HepG2 (cell line): Measurements from ENCODE around the gene EPB41L3. TPM values are rescaled to one million over a fixed set of nuclear protein-coding genes. Genes with fewer than 3 reads are reported as not detected.

Source experiments
- ATAC-seq: fragments of 200-7000 bp; cut with Tn5 transposase; 3 replicates; pipeline ENCODE4 v1.9.1; 2020; ENCODE audit warnings: mild to moderate bottlenecking, moderate library complexity
- BruUV-seq: library from RNA; stranded (reverse); fragments of 400-500 nt; replicated peaks from 2 replicates; lab custom pipeline; 2021; lab: Mats Ljungman, UMichigan
- CTCF ChIA-PET: fragments of 300-600 bp; formaldehyde crosslinking; extraction: SDS; loops from one replicate; lab custom pipeline; 2021; ENCODE audit warnings: low total read pairs, inconsistent platforms, low intra/inter-chr PET ratio; lab: Yijun Ruan, JAX
- POLR2A ChIA-PET: fragments of 350-600 bp; sonication (Branson Sonifier 250); formaldehyde crosslinking; loops from one replicate; lab custom pipeline; 2020; ENCODE audit warnings: antibody characterized with exemption, inconsistent platforms; lab: Yijun Ruan, JAX
- DNase-seq: peaks from one replicate; pipeline ENCODE4 v3.0.0-alpha.2; 2015; ENCODE audit warnings: low spot score
- FAIRE-seq: peaks from 3 replicates; lab custom pipeline; 2011; peaks lifted over from hg19 to GRCh38; lab: Jason Lieb, UNC
- H2AFZ ChIP-seq: one replicate; pipeline ENCODE4 v1.6.1; 2011; ENCODE audit warnings: low read length, inconsistent platforms
- H3K27ac ChIP-seq: fragments of 300-600 bp; 3 replicates; pipeline ENCODE4 v1.8.0; 2011; ENCODE audit warnings: mixed run types, mild to moderate bottlenecking, mixed read lengths, low read length, inconsistent platforms; ENCODE audit not compliant: insufficient read depth; ENCODE audit errors: extremely low read length
- H3K27me3 ChIP-seq, 2 experiments: fragments of 200-600 bp in 1 of 2; 2 replicates in 1 of 2; 3 replicates in 1 of 2; pipeline versions ENCODE4 v1.6.0 to v1.8.0; 2011; ENCODE audit warnings: low read length in 2 of 2, mild to moderate bottlenecking in 2 of 2, moderate library complexity in 2 of 2, inconsistent platforms in 1 of 2; ENCODE audit not compliant: insufficient read depth in 2 of 2, control insufficient read depth in 1 of 2
- H3K36me3 ChIP-seq, 2 experiments: fragments of 200-600 bp in 1 of 2; replicated peaks in 1 of 2; 2 replicates in 1 of 2; 3 replicates in 1 of 2; pipeline versions ENCODE4 v1.5.1 to v1.8.0; 2011; ENCODE audit warnings: low read length in 2 of 2, inconsistent platforms in 1 of 2; ENCODE audit not compliant: insufficient read depth in 2 of 2, control insufficient read depth in 1 of 2
- H3K4me1 ChIP-seq: 2 replicates; pipeline ENCODE4 v1.5.1; 2012; ENCODE audit warnings: low read length, inconsistent platforms; ENCODE audit not compliant: insufficient read depth
- H3K4me2 ChIP-seq: 2 replicates; pipeline ENCODE4 v1.6.0; 2011; ENCODE audit warnings: low read depth, low read length, inconsistent platforms
- H3K4me3 ChIP-seq, 3 experiments: fragments of 200-600 bp in 1 of 3; sonication (generic), shearing (Covaris generic) in 1 of 3; replicated peaks in 1 of 3; 2 replicates each; pipeline ENCODE4 v1.5.1; 2011 to 2016; ENCODE audit warnings: low read length in 3 of 3, inconsistent platforms in 2 of 3, low read depth in 2 of 3, mild to moderate bottlenecking in 2 of 3, control low read depth in 1 of 3, mixed read lengths in 1 of 3; ENCODE audit not compliant: insufficient read depth in 1 of 3
- H3K79me2 ChIP-seq: one replicate; pipeline ENCODE4 v1.6.1; 2011; ENCODE audit warnings: low read length, inconsistent platforms; ENCODE audit not compliant: insufficient read depth
- H3K9ac ChIP-seq: 2 replicates; pipeline ENCODE4 v1.6.0; 2011; ENCODE audit warnings: mild to moderate bottlenecking, low read depth, low read length, inconsistent platforms; ENCODE audit not compliant: insufficient read depth
- H3K9me3 ChIP-seq: 2 replicates; pipeline ENCODE4 v1.5.1; 2012; ENCODE audit warnings: mild to moderate bottlenecking, low read length
- H4K20me1 ChIP-seq: 2 replicates; pipeline ENCODE4 v1.6.0; 2011; ENCODE audit warnings: inconsistent platforms, mild to moderate bottlenecking, low read length, moderate library complexity; ENCODE audit not compliant: insufficient read depth
- ATM ChIP-seq: fragments of 450-650 bp; IDR thresholded peaks from 2 replicates; pipeline ENCODE4 v1.7.1; 2017; ENCODE audit warnings: mild to moderate bottlenecking, borderline replicate concordance
- DMAP1 ChIP-seq: IDR thresholded peaks from 2 replicates; pipeline ENCODE4 v1.6.1; 2016
- DNMT3B ChIP-seq: conservative IDR thresholded peaks from 2 replicates; pipeline ENCODE4 v1.6.1; 2016; ENCODE audit warnings: missing biosample characterization, control low read depth
- KDM3A ChIP-seq: IDR thresholded peaks from 2 replicates; pipeline ENCODE4 v1.6.1; 2018; ENCODE audit warnings: low read depth, missing compliant biosample characterization
- KDM6A ChIP-seq: IDR thresholded peaks from 2 replicates; pipeline ENCODE4 v1.6.1; 2016; ENCODE audit warnings: low read depth
- MAFG ChIP-seq: sonication (generic); formaldehyde crosslinking; IDR thresholded peaks from 2 replicates; pipeline ENCODE4 v1.5.1; 2020; ENCODE audit warnings: mild to moderate bottlenecking, missing genetic modification reagents
- MAZ ChIP-seq, 2 experiments: sonication (generic) in 1 of 2; formaldehyde crosslinking in 1 of 2; IDR thresholded peaks; 2 replicates each; pipeline versions ENCODE4 v1.5.0 to v1.6.1; 2012 to 2020; ENCODE audit warnings: low read depth in 2 of 2, mild to moderate bottlenecking in 2 of 2, borderline replicate concordance in 1 of 2, improper control_type of control experiment in 1 of 2, low read length in 1 of 2, missing genetic modification reagents in 1 of 2, moderate library complexity in 1 of 2
- MTA3 ChIP-seq: sonication (generic); formaldehyde crosslinking; IDR thresholded peaks from 2 replicates; pipeline ENCODE4 v1.4.0; 2020; ENCODE audit warnings: missing genetic modification reagents
- NFE2L2 ChIP-seq: fragments of 150-350 bp; IDR thresholded peaks from 2 replicates; pipeline ENCODE4 v1.6.1; 2014; ENCODE audit warnings: low read length
- YEATS4 ChIP-seq: sonication (generic); formaldehyde crosslinking; IDR thresholded peaks from 2 replicates; pipeline ENCODE4 v1.4.0; 2020; ENCODE audit warnings: missing genetic modification reagents, borderline replicate concordance
- ZKSCAN5 ChIP-seq: sonication (generic); formaldehyde crosslinking; IDR thresholded peaks from 2 replicates; pipeline ENCODE4 v1.5.1; 2020; ENCODE audit warnings: mild to moderate bottlenecking, missing genetic modification reagents
- ZNF782 ChIP-seq: sonication (generic); formaldehyde crosslinking; IDR thresholded peaks from 2 replicates; pipeline ENCODE4 v1.4.0; 2020; ENCODE audit warnings: missing genetic modification reagents, mild to moderate bottlenecking, borderline replicate concordance
- WGBS: methylation state at CpG from one replicate; pipeline ENCODE4 v1.1.6; 2017; ENCODE audit warnings: low lambda C conversion rate; 5-methylcytosine and 5-hydroxymethylcytosine counted together
- in situ Hi-C: cut with HindIII; loops from 2 replicates; pipeline ENCODE4 v1.10.0; 2017; ENCODE audit warnings: low pct_unique_long_range_greater_than_20kb; ENCODE audit not compliant: extremely low pct_ligation_motif_present
- intact Hi-C: fragments of 100-400 bp; cut with micrococcal nuclease; formaldehyde crosslinking; loops from one replicate; pipeline ENCODE4 v1.10.0; 2022; ENCODE audit not compliant: unreplicated experiment
- polyA plus RNA-seq, 8 experiments: library from polyadenylated mRNA; depleted of rRNA in 3 of 8; stranded (reverse) in 7 of 8; unstranded in 1 of 8; fragments of >200 nt; fragmentation: Illumina TruSeq in 4 of 8; extraction: Trizol in 4 of 8; gene quantifications; 2 replicates each; pipeline versions ENCODE4 v1.2.1 to v1.2.3, GENCODE V29; 2011 to 2016; ENCODE audit warnings: low read depth in 4 of 8, missing spikeins in 1 of 8, mixed read lengths in 1 of 8; ENCODE audit not compliant: insufficient read depth in 1 of 8
- total RNA-seq, 5 experiments: library from RNA; depleted of rRNA; stranded (reverse); fragments of >200 nt; fragmentation: Illumina TruSeq; extraction: Trizol; gene quantifications; 2 replicates each; pipeline ENCODE4 v1.2.3, GENCODE V29; 2016; ENCODE audit warnings: low read depth in 1 of 5
- TF ChIP-seq, protein P1 (sequence below): sonication (generic); formaldehyde crosslinking; IDR thresholded peaks from 2 replicates; pipeline ENCODE4 v1.4.0; 2020; ENCODE audit warnings: missing genetic modification reagents, borderline replicate concordance
- TF ChIP-seq, protein P2 (sequence below): fragments of 450-650 bp; IDR thresholded peaks from 2 replicates; pipeline ENCODE4 v1.6.1; 2017; ENCODE audit warnings: mild to moderate bottlenecking

The EPB41L3 gene
- total and polyA plus RNA-seq, 2 of the 13 experiments (the other 11 are each of a cell fraction or from before 2014, with no cell fraction given) = not detected

DNA sequence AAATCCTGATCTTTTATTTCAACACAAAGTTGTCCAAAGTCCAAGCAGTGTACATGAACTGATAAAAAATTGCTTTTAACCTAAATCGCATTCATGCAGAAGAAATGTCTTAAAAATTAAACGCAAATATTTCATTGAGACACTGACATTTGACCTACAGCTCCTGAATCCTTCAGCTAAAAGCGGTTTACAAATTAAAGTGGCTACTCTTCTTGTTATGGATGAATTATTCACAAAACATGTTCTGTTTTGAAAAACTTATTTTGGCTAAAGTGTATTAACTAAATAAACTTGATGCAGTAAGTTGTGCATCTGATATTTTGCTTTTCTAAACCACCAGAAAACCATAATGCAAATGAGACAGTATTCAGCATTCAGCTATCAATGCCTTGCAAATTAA lies 2.2 kb downstream of the EPB41L3 start (continued):
- TF ChIP-seq MTA3 = no peak

DNA sequence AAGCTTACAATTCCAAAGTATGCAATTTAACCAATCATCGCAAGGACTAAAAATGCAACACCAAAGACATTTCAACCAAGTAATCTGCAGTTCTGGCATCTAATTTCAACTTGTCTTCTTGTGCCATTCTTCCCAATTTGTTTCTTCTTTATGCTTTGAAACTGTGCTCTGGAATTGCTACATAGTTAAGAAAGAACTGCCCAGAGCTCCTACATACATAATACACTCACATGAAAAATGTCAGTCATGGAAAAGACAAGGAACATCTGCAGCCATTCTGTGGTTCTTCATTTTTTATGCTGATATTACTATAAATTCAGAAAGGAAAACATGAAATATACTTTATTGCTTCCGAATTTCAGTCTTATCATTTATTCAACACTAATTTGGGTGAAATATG lies 4.4 kb downstream of the EPB41L3 start:
- Histone ChIP-seq H3K9me3 (no peaks in the 10 kb centered on the region), H3K4me2 (no peak overlapping the region), H3K36me3 (no peaks in the 10 kb centered on the region), H3K27ac (no peak overlapping the region), H3K79me2 (no peaks in the 10 kb centered on the region), H3K27me3 (peaks cover 0 to 12% of the 10 kb centered on the region in 2 experiments; a peak in 2 of 5 replicates), H3K9ac (no peak overlapping the region), H2AFZ (no peak overlapping the region), H3K4me1 (no peaks in the 10 kb centered on the region), H3K4me3 (no peak overlapping the region), H4K20me1 (no peaks in the 10 kb centered on the region)
- BruUV-seq = no TSS peak
- no peak for TF ChIP-seq KDM6A (CRISPR knock-in tag)
- no peak for TF ChIP-seq YEATS4
- no peak for TF ChIP-seq ATM
- no peak for TF ChIP-seq ZKSCAN5
- TF ChIP-seq, protein P1, sequence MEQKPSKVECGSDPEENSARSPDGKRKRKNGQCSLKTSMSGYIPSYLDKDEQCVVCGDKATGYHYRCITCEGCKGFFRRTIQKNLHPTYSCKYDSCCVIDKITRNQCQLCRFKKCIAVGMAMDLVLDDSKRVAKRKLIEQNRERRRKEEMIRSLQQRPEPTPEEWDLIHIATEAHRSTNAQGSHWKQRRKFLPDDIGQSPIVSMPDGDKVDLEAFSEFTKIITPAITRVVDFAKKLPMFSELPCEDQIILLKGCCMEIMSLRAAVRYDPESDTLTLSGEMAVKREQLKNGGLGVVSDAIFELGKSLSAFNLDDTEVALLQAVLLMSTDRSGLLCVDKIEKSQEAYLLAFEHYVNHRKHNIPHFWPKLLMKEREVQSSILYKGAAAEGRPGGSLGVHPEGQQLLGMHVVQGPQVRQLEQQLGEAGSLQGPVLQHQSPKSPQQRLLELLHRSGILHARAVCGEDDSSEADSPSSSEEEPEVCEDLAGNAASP (CRISPR knock-in tag) = no peak
- TF ChIP-seq, protein P2, sequence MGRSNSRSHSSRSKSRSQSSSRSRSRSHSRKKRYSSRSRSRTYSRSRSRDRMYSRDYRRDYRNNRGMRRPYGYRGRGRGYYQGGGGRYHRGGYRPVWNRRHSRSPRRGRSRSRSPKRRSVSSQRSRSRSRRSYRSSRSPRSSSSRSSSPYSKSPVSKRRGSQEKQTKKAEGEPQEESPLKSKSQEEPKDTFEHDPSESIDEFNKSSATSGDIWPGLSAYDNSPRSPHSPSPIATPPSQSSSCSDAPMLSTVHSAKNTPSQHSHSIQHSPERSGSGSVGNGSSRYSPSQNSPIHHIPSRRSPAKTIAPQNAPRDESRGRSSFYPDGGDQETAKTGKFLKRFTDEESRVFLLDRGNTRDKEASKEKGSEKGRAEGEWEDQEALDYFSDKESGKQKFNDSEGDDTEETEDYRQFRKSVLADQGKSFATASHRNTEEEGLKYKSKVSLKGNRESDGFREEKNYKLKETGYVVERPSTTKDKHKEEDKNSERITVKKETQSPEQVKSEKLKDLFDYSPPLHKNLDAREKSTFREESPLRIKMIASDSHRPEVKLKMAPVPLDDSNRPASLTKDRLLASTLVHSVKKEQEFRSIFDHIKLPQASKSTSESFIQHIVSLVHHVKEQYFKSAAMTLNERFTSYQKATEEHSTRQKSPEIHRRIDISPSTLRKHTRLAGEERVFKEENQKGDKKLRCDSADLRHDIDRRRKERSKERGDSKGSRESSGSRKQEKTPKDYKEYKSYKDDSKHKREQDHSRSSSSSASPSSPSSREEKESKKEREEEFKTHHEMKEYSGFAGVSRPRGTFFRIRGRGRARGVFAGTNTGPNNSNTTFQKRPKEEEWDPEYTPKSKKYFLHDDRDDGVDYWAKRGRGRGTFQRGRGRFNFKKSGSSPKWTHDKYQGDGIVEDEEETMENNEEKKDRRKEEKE = no peak
- no peak for TF ChIP-seq DMAP1 (CRISPR knock-in tag)
- TF ChIP-seq ZNF782 (CRISPR knock-in tag) = no peak
- no peak for TF ChIP-seq DNMT3B (CRISPR knock-in tag)
- TF ChIP-seq KDM3A (CRISPR knock-in tag) = no peak
- no peak for TF ChIP-seq NFE2L2
- no peak for TF ChIP-seq MAZ (IDR thresholded peaks at IDR 0.05; ENCODE audit: borderline replicate concordance, low read depth, low read length)
- TF ChIP-seq MAZ (CRISPR knock-in tag; IDR thresholded peaks at IDR 0.05; ENCODE audit: low read depth) = no peak
- TF ChIP-seq MAFG = no peak
- POLR2A ChIA-PET = no interaction called here
- no peak for ATAC-seq
- CTCF ChIA-PET = no interaction called here
- no peak for FAIRE-seq
- WGBS = 45% methylated on average over 2 of the region's 2 CpGs
- in situ Hi-C loops = no loop called here
- intact Hi-C loops = no loop called here
- DNase-seq = no peak
